ENCODE results near the gene NTPCR.
A peak's percentile ranks its signal among the peaks of the same experiment; 100 is the strongest.

NTPCR gene

DNA sequence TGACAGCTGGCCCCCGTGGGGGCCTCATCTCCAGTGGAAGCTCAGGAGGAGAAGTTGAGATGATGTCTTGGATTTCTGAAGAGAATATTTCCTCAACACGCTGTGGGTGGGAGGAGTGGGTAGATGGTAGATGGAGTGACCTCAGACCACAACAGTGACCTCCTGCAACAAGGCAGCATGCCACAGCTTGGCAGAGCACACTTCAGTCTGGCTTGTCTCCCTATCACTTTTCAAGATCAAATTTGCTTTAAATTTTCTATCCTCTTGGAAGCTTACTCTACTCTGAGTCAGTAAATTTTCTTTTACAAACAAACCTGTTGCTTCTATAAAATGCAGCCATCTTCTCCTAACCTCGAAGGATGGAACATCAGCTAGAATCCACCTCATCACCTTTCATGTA lies 59.7 kb downstream of the NTPCR start:
- DNase-seq (ENCODE audit: low read depth) = no peak

DNA sequence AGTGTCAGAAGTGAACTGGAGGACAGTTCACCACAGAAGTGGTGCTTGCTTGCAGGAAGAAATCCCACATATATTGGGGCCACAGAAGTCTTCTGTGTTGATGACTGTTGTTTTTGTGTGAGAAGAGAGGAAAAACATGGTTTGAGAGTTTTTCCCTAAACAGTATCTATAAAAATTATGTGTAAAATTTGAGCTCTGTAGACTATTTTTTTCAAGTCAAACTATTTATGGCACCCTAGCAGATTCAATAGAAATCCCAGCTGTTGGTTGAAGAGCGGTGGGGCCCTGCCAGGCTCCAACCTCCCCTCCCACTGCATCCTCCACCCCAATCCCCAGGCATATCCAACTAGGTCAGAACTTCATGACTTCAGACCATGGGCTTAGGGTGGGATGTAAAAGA lies 61.6 kb downstream of the NTPCR start:
- no peak for DNase-seq (ENCODE audit: low read depth)

- no peak for DNase-seq (ENCODE audit: low read depth)
These were observed 65.6 kb downstream of the NTPCR start for GRCh38 chr1:233015965-233016364.

DNA sequence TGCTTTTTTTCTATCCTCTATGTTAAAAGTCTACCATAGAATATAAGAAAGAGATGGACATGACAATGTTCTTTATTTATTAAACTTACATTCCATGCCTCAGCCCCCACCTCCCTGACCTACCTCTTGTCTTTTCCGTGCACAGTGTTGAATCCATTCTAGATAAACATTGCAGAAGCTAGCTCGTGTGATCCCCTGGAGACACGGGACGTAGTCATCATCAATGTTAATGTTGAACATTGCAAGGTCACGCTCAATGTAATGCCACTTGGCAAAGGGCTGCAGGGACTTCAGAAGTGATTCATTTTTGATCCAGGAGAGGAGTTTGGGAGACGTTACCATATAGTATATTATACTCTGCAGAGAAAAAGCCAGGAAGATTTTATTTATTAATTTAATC lies 66.4 kb downstream of the NTPCR start:
- peak; percentile 25 for DNase-seq (ENCODE audit: low read depth)

- DNase-seq (ENCODE audit: low read depth) = no peak
These were observed 68.7 kb downstream of the NTPCR start for GRCh38 chr1:233019083-233019482.

DNA sequence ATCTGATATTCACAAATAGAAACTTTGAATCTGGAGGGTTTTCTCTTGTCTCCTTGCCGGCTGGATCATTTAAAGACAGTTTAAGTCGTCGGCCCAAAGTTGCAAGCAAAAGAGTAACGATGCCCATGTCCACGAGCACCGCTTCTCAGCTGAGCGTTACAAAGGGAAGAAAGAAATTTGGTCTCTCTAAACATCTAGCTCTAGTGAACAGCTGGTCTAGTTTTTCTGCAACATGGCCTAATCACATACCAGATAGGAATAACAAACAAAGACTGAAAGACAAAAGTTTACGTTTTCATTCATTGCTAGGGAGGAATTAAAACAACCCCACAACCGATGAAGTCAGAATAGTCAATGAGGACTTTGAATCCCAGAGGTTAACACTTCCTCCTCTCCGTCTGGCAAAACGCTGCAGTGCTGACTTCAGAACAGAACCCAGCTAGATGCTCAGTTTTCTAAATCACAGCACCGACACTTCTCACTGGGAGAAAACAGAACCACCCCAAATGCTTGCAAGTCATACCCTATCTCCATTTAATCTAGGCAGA lies 69.4 kb downstream of the NTPCR start:
- peak; percentile 7 for DNase-seq (ENCODE audit: low read depth)

GRCh38 chr1:233020426-233020825 lies 70.0 kb downstream of the NTPCR start:
- DNase-seq (ENCODE audit: low read depth) = peak; percentile 20

- no peak for DNase-seq (ENCODE audit: low read depth)
These were observed 71.8 kb downstream of the NTPCR start for GRCh38 chr1:233022246-233022645.

- no peak for DNase-seq (ENCODE audit: low read depth)
These were observed 73.8 kb downstream of the NTPCR start for GRCh38 chr1:233024199-233024598.

- peak; percentile 61 for DNase-seq (ENCODE audit: low read depth)
These were observed 74.7 kb downstream of the NTPCR start for GRCh38 chr1:233025157-233025556.

GRCh38 chr1:233025567-233025966 lies 75.2 kb downstream of the NTPCR start:
- DNase-seq (ENCODE audit: low read depth) = peak; percentile 14

DNA sequence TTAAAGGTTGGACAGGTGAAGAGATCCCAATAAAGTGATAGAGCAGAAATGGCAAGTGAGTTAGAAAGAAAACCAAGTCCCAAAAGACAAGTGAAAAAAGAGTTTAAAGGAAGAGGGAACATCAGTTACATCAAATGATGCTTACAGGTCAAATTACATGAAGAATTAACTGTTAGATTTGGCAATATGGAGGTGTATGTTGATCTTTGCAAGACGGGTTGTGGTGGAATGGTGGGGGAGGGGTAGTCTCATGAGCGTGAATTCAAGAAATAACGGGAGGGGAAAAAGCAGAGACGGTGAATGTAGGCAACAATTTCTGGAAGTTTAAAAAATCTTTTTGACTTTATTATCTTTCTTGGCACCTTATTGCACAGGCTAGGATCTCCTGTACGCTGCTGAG lies 76.6 kb downstream of the NTPCR start:
- no peak for DNase-seq (ENCODE audit: low read depth)

GRCh38 chr1:233031521-233031920 lies 81.1 kb downstream of the NTPCR start:
- DNase-seq (ENCODE audit: low read depth) = no peak

DNA sequence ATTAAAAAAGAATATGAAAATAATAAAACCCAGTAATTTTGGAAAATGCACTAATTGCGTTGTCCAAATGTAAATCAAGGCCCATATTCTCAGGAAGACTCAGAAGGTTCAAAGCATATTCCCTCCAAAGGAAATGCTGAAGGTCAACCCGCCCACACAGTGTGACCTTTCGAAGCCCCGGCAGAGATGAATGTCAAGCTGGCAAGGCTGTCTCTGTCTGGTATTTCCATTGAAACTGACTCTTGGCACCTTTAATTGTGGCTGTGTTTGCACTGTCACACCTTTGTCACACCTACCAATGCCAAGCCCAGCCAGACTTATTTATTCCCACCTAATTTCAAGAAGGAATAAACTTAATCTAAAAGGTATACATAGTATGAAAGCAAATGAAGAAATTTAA lies 82.5 kb downstream of the NTPCR start:
- no peak for DNase-seq (ENCODE audit: low read depth)

GRCh38 chr1:233033361-233033760 lies 83.0 kb downstream of the NTPCR start:
- DNase-seq (ENCODE audit: low read depth) = peak; percentile 81
